Lower leg skin (tissue), 3 donors: Measurements from ENCODE around the gene MRPL11.

Experiments used
- POLR2A ChIP-seq, 2 donors: fragments of 450-650 bp; IDR thresholded peaks; one replicate each; pipeline ENCODE4 v1.6.1; 2016 to 2017; ENCODE audit warnings: antibody characterized with exemption in 2 of 2, mild to moderate bottlenecking in 1 of 2, moderate library complexity in 1 of 2
- TF ChIP-seq, protein P1 (sequence below), 3 donors: fragments of 450-650 bp; IDR thresholded peaks; one replicate each; pipeline ENCODE4 v1.5.1; 2016; ENCODE audit warnings: antibody characterized with exemption in 3 of 3, mild to moderate bottlenecking in 3 of 3, moderate library complexity in 2 of 3

DNA sequence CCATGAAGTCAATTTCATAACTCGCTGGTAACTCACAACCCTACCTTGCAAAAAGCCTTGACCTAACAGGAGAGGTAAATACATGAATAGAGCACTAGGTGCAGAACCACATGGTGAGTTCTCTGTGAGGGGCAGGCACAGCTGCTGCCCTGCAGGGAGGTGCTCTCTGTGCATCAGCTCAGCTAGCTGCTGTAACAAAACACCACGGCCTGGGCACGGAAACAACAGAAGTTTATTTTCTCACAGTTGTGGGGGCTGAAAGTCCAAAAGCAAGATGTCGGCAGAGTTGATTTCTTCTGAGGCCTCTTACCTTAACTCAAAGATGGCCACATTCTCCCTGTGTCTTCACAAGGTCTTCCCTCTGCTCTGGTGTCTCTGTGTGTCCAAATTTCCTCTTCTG lies 13.0 kb upstream of the MRPL11 start:
- TF ChIP-seq, protein P1, sequence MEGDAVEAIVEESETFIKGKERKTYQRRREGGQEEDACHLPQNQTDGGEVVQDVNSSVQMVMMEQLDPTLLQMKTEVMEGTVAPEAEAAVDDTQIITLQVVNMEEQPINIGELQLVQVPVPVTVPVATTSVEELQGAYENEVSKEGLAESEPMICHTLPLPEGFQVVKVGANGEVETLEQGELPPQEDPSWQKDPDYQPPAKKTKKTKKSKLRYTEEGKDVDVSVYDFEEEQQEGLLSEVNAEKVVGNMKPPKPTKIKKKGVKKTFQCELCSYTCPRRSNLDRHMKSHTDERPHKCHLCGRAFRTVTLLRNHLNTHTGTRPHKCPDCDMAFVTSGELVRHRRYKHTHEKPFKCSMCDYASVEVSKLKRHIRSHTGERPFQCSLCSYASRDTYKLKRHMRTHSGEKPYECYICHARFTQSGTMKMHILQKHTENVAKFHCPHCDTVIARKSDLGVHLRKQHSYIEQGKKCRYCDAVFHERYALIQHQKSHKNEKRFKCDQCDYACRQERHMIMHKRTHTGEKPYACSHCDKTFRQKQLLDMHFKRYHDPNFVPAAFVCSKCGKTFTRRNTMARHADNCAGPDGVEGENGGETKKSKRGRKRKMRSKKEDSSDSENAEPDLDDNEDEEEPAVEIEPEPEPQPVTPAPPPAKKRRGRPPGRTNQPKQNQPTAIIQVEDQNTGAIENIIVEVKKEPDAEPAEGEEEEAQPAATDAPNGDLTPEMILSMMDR (IDR thresholded peaks at IDR 0.05): no peak
- TF ChIP-seq POLR2A (IDR thresholded peaks at IDR 0.05): no peak
